Mesothelial cell of epicardium (in vitro differentiated cells): ENCODE data around the gene CACNB4. TPM values are rescaled to one million over a fixed set of nuclear protein-coding genes. Genes with fewer than 3 reads are reported as not detected.

Experiments
- DNase-seq, 2 experiments: peaks; one replicate each; pipeline ENCODE4 v3.0.0; 2021; ENCODE audit warnings: low spot score in 2 of 2; ENCODE audit not compliant: unreplicated experiment in 2 of 2
- H3K27ac Mint-ChIP-seq: 2 replicates; pipeline ENCODE4 v1.8.0; 2021; ENCODE audit warnings: mixed read lengths
- H3K27me3 Mint-ChIP-seq: 2 replicates; pipeline ENCODE4 v1.8.0; 2021; ENCODE audit warnings: low read depth, mixed read lengths
- H3K36me3 Mint-ChIP-seq: 2 replicates; pipeline ENCODE4 v1.8.0; 2021; ENCODE audit warnings: mixed read lengths
- H3K4me1 Mint-ChIP-seq: 2 replicates; pipeline ENCODE4 v1.8.0; 2021; ENCODE audit warnings: mixed read lengths
- H3K4me3 Mint-ChIP-seq: 2 replicates; pipeline ENCODE4 v1.8.0; 2021; ENCODE audit warnings: mild to moderate bottlenecking, moderate library complexity, mixed read lengths
- H3K9me3 Mint-ChIP-seq: 2 replicates; pipeline ENCODE4 v1.8.0; 2021; ENCODE audit warnings: mixed read lengths
- CTCF ChIP-seq: fragments of 200-600 bp; sonication (generic); IDR thresholded peaks from one replicate; pipeline ENCODE4 v1.5.0; 2021; ENCODE audit warnings: antibody characterized with exemption; ENCODE audit not compliant: unreplicated experiment
- total RNA-seq: library from RNA; stranded (reverse); gene quantifications from 3 replicates; pipeline ENCODE4 v1.2.1, GENCODE V29; 2021

The CACNB4 gene
- total RNA-seq, 1 donor from 2014 or later, result 4.1 TPM

- DNase-seq, result no peak
- no peak overlapping the region for H3K4me3 Mint-ChIP-seq
- no peaks in the 10 kb centered on the region for H3K36me3 Mint-ChIP-seq
- H3K9me3 Mint-ChIP-seq, result no peaks in the 10 kb centered on the region
- no peak for TF ChIP-seq CTCF
- H3K27ac Mint-ChIP-seq, result no peak overlapping the region
- H3K27me3 Mint-ChIP-seq, result peaks cover 7% of the 10 kb centered on the region
- H3K4me1 Mint-ChIP-seq, result peaks cover 9% of the 10 kb centered on the region
Observed at GRCh38 chr2:151975460-151976414, 123.1 kb downstream of the CACNB4 start.

GRCh38 chr2:151974988-151975387 lies 123.9 kb downstream of the CACNB4 start:
- H3K9me3 Mint-ChIP-seq, result no peaks in the 10 kb centered on the region
- no peaks in the 10 kb centered on the region for H3K36me3 Mint-ChIP-seq
- peaks cover 7% of the 10 kb centered on the region for H3K27me3 Mint-ChIP-seq
- no peak for TF ChIP-seq CTCF
- no peak overlapping the region for H3K27ac Mint-ChIP-seq
- peaks cover 9% of the 10 kb centered on the region for H3K4me1 Mint-ChIP-seq
- H3K4me3 Mint-ChIP-seq, result no peak overlapping the region
- DNase-seq, result no peak

GRCh38 chr2:151973901-151974199 lies 125.0 kb downstream of the CACNB4 start:
- TF ChIP-seq CTCF, result no peak
- peak in 1 of 2 experiments; percentile 43 for DNase-seq
- Mint-ChIP-seq H3K4me3 (no peak overlapping the region), H3K36me3 (no peaks in the 10 kb centered on the region), H3K27me3 (peaks cover 7% of the 10 kb centered on the region), H3K27ac (no peak overlapping the region), H3K9me3 (no peaks in the 10 kb centered on the region), H3K4me1 (peaks cover 5% of the 10 kb centered on the region)

- no peak for TF ChIP-seq CTCF
- H3K36me3 Mint-ChIP-seq, result no peaks in the 10 kb centered on the region
- no peak overlapping the region for H3K27ac Mint-ChIP-seq
- DNase-seq, result no peak
- no peaks in the 10 kb centered on the region for H3K9me3 Mint-ChIP-seq
- H3K4me1 Mint-ChIP-seq, result peaks cover 5% of the 10 kb centered on the region
- H3K27me3 Mint-ChIP-seq, result peaks cover 7% of the 10 kb centered on the region
- no peak overlapping the region for H3K4me3 Mint-ChIP-seq
Observed at GRCh38 chr2:151973013-151973900, 125.6 kb downstream of the CACNB4 start.

- Mint-ChIP-seq H3K4me3 (no peak overlapping the region), H3K27me3 (peaks cover 7% of the 10 kb centered on the region), H3K4me1 (peaks cover 5% of the 10 kb centered on the region), H3K27ac (no peak overlapping the region), H3K36me3 (no peaks in the 10 kb centered on the region), H3K9me3 (no peaks in the 10 kb centered on the region)
- DNase-seq, result no peak
- TF ChIP-seq CTCF, result no peak
Observed at GRCh38 chr2:151972241-151973012, 126.4 kb downstream of the CACNB4 start.
